GM19468 (cell line): ENCODE data around the gene BAHCC1.

Experiments
- ATAC-seq: cut with Tn5 transposase; IDR thresholded peaks from one replicate; pipeline ENCODE4 v1.9.1; 2021; ENCODE audit warnings: mild to moderate bottlenecking, moderate library complexity, moderate number of reproducible peaks; ENCODE audit not compliant: unreplicated experiment; ENCODE audit errors: extremely low read depth

Gene BAHCC1

DNA sequence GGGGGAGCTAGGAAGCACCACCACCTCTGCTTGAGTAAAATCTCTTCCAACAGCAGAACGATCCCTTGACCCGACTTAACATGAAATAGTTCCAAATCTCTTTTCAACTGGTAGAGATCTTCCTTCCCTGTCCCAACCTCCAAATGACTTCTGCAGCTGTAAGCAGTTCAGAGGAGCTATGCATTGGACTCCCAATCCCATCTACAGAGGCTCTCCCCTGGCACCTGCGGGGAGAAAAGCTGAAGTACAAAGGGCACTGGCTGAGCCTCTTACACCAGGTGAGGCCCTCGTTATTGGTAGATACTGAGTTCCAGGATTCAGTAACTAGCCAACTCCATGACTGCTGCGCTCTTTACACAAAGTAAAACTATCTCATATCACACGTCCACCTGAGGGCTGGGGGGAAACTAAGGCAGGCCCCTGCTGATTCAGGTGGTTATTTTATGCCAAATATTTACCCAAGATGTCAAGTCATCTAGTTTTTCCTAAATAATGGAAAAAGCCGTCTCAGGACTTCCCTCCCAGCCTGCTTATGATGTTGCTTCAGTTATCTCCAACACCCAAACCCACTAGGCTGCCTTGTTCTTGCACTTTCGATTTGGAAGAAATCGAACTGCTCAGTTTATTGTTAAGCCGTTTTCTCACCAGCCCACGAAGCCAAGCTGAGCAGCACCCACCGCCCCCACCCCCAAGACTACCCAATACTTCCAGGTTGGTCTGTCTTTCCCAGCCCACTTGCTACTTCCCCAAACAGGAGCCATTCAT lies 114.1 kb downstream of the BAHCC1 start:
- no peak for ATAC-seq

DNA sequence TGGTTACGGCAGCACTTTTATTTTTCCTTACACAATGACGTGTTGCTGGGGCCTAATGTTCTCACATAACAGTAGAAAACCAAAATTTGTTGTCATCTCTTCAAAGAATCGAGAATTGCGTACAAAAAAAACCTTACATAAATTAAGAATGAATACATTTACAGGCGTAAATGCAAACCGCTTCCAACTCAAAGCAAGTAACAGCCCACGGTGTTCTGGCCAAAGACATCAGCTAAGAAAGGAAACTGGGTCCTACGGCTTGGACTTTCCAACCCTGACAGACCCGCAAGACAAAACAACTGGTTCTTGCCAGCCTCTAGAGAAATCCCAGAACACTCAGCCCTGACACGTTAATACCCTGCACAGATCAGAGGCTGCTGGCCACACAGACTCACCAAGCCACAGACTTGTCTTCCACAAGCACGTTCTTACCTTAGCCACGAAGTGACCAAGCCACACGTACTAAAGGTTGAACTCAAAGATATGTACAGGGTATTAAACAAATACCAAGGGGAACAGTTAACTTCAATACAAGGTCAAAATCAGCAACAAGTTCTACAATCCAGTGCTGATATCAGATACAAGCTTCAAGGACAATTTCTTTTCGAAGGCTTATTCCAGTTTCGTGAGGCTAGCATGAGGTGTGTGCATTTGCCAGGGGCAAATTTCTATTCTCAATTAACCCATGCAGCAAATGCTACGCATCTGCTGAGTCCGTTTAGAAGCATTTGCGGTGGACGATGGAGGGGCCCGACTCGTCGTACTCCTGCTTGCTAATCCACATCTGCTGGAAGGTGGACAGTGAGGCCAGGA lies 114.9 kb downstream of the BAHCC1 start:
- no peak for ATAC-seq

DNA sequence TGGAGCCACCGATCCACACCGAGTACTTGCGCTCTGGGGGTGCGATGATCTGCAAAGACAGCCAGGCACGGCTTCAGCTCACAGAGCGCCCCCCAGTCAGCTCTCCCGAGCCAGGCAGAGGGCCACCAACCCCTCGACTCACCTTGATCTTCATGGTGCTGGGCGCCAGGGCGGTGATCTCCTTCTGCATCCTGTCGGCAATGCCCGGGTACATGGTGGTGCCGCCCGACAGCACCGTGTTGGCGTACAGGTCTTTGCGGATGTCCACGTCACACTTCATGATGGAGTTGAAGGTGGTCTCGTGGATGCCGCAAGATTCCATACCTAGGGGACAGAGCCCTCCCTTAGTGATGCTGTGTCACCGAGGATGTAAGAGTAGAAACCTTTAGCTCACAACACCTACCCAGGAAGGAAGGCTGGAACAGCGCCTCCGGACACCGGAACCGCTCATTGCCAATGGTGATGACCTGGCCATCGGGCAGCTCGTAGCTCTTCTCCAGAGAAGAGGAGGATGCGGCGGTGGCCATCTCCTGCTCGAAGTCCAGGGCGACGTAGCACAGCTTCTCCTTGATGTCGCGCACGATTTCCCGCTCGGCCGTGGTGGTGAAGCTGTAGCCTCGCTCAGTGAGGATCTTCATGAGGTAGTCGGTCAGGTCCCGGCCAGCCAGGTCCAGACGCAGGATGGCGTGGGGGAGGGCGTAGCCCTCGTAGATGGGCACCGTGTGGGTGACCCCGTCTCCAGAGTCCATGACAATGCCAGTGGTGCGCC lies 115.7 kb downstream of the BAHCC1 start:
- no peak for ATAC-seq

DNA sequence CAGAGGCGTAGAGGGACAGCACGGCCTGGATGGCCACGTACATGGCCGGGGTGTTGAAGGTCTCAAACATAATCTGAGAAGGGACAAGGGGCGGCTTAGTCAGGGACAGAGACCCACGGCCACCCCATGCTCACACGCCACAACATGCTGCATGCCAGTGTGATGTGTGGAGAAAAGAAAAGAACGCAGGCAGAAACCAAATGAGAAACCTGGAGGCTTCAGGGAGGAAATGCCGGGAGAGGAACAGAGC lies 116.2 kb downstream of the BAHCC1 start:
- ATAC-seq, result no peak

DNA sequence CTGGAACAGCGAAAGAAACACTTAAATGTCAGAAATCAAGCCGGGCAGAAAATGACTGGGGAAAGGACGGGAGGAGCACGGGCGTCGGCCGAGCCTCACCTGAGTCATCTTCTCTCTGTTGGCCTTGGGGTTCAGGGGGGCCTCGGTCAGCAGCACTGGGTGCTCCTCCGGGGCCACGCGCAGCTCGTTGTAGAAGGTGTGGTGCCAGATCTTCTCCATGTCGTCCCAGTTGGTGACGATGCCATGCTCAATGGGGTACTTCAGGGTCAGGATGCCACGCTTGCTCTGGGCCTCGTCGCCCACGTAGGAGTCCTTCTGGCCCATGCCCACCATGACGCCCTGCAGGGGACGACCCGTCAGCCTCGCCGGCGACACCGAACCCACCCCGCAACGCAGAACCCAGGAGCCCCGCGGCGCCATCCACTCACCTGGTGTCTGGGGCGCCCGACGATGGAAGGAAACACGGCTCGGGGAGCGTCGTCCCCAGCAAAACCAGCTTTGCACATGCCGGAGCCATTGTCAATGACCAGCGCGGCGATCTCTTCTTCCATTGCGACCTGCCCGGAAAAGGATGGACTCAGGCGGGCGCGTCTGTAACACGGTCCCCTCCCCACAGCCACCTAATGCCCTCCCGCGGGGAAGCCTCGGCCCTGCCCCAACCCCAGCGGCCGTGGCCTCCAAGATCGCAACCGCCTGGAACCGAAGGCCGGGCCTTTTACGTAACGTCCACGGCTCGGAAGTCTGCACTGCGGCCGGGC lies 116.7 kb downstream of the BAHCC1 start:
- no peak for ATAC-seq

DNA sequence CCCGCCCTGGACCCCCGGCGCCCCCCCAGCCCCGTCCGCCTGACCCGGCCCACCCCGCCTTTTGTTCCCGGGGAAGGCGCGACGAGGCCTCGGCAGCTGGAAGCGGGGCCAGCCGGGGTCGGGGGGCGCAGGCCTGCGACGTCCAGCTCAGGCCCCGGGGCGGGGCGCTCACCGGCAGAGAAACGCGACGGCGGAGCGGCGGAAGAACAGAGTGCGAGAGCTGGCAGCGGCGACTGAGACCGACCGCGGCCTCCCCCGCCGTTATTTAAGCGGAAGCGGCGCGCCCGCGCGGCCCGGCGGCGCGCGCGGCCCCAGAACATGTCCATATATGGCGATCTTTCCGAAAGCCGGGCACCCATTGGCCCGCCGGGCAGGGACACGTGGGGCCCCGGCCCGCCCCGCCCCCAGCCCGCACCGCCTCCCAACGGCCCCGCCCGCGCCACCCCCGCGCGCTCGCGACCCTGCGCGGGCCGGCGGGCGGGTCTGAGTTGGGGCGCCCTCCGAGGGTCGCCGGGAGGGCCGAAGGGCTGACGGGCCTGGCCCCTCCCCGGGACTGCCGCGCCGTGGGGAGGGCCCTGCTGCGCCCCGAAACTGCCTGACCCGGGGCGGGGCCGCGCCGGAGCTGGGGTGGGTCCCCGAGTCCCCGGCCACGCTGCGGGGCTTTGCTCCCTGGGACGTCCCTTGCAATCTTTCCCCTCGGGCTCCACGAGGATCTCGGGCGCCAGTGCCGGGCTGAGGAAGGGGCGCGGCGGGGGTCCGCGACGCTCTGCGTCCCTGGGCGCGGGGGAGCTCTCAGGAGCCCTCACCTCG lies 117.5 kb downstream of the BAHCC1 start, which contains the start of gene ACTG1:
Gene ACTG1, minus strand, starts transcription at position 238 of the 810 bp plus-strand sequence. CDS start 445 bp downstream, outside the sequence.
- peak; percentile 39 for ATAC-seq

DNA sequence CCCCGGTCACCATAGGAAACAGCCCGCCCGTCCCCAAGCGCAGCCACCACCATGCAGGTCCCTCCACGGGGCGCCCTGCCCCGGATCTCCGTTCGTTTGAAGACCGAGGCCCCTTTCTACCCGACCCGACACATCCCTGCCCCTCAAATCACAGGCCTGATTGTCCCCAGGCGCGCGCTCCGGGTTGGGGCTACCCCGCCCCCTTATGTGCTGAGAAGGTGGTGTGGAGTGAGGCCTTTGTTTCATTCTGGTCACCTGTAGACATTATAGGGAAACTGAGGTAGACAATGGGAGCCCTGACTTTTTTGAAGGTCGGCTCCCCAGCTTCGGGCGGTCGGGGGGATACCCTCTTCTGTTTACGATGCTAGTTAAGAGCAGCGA lies 118.1 kb downstream of the BAHCC1 start:
- no peak for ATAC-seq

DNA sequence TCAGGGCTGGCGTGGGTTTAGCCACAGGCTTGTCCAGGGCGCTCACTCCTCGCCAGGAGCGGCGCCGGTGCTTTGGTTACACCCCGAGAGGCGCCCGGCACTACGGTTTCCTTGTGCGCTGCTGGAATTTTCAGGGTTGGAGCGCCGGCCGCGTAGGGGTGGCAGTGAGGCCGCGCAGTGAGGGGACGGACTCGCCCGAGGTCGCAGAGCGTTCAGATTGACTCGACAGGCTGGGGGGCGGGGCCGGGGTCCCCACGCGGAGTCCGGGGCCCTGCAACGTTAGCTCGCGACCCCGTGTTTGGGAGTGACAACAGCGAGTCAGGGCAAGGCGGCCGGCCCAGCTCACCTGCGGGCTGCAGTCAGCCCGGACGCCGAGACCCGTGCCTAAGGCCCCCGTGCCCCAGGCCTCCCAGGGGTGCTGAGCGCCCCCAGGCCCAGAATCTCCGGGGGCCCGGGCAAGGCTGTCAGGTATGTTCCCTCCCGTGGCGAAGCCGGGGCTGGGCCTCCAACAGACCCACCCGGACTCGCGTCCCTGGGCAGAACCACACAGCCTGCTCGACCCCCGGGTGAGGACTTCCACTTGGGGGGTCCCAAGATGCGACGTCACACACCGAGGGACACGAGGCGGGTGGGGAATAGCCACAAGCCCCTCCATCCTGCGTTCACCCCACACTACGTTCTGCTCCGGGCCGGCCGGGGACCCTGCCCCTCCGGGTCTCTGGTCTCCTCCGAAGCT lies 118.7 kb downstream of the BAHCC1 start:
- no peak for ATAC-seq

DNA sequence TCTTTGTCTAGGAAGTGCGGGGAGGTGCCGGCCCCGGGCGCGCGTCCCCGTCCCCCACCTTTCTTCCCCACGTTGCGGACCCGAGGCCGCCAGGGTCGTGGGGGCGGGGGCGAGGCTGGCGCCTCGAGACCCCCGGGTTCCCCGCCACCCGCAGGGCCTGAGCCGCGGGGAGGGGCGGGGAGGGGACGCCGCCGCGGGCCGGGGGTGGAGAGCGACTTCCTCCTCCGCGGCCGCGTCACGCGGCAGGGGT lies 119.2 kb downstream of the BAHCC1 start:
- ATAC-seq, result no peak

DNA sequence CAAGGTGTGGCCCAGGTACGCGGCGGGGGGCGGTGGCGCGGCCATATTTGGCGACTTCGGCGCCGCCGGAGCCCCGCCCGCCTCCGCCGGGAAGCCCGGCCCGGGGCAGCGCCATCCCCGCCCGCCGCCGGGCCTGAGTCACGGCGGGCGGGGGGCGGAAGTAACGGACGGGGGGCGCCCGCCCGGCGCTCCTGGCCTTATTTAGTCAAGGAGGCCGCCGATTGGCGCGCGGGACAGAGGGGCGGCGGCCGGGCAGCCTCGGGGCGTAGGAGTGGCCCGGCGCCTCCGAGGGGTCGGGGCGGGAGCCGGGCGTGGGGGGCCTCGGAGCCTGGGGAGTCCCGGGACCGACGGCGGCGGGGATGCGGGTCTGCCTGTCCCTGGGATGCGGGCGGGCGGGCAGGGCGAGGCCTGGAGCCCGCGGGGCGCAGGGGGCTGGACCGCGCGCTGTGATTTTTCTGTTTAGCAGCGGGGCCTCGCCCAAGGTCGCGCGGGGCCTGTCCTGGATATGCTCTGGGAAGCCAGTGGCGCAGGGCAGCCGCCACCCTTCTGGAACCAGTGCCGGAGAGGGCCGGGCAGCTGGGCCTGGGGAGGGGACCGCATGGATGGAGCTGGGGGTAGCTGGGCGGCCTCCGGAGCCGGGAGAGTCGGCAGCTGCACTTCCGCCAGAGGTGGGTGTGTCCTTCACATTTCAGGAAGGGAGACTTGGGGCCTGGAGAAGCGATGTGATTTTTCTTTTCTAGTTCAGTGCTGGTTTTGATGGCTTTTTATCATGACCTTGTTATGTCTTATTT lies 119.7 kb downstream of the BAHCC1 start:
- no peak for ATAC-seq

DNA sequence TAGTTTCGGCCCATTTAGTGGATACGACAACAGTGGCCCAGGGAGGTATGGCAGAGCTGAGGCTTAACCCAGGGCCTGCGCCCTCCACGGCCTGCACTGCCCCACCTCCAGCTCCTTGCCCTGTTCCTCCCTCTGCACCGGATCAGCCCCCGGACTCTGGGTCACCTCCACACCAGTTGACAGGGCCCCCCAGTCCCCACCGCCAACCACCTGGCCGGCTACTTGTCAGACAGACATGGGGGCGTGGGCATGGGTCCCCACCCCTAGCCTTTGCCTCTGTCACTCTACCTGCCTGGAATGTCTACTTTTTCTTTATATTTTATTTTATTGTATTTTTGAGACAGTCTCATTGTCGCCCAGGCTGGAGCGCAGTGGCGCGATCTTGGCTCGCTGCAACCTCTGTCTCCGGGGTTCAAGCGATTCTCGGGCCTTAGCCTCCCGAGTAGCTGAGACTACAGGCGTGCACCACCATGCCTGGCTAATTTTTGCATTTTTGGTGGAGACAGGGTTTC lies 120.3 kb downstream of the BAHCC1 start:
- no peak for ATAC-seq
